ENCODE results near the gene NCAM1.

GRCh38 chr11:113148652-113149051 lies 187.4 kb downstream of the NCAM1 start:
- TF ChIP-seq CTCF (optimal IDR thresholded peaks at IDR 0.05 in 1 of 3, IDR thresholded peaks at IDR 0.05 in 1 of 3, conservative IDR thresholded peaks at IDR 0.05 in 1 of 3; ENCODE audit: extremely low read depth in 1 of 3, insufficient read depth in 2 of 3, low read length in 3 of 3) (no peak), EZH2 (IDR thresholded peaks at IDR 0.05; ENCODE audit: low read length) (no peak)
